NCI-H345 (cell line): ENCODE data around the gene RSPH9.
A peak's percentile ranks its signal among the peaks of the same experiment; 100 is the strongest.

ENCODE experiments used
- DNase-seq: peaks from one replicate; lab custom pipeline; 2025; lab: John Stamatoyannopoulos, UW

RSPH9 gene, protein sequence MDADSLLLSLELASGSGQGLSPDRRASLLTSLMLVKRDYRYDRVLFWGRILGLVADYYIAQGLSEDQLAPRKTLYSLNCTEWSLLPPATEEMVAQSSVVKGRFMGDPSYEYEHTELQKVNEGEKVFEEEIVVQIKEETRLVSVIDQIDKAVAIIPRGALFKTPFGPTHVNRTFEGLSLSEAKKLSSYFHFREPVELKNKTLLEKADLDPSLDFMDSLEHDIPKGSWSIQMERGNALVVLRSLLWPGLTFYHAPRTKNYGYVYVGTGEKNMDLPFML

DNA sequence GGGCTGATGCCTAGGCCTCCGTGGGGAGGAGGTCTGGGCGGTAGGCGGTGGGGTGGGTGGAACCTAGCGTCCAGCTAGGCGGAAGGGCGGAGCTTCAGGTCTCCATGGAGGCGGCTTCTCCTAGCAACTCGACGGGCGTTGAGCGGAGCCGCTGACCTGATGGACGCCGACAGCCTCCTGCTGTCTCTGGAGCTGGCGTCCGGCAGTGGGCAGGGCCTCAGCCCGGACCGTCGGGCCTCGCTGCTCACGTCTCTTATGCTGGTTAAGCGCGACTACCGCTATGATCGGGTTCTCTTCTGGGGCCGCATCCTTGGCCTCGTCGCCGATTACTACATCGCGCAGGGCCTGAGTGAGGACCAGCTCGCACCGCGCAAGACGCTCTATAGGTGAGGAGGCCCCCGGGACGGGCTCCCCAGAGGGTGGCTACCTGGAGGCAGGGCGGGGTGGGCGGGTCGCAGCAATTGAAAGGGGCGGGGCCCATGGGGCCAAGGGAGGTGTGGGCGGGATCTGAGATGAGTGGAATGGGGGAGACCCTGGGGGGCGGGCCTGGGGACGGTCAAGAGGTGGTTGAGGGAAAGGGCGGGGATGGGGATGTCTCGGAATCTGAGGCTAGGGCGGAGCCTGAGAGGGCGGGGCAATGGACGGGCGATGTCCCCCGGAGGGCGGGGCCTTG, at the start of gene RSPH9:
RSPH9 (plus strand) TSS at position 97 of the 673 bp plus-strand sequence; CDS start at position 160, 63 bp downstream.
- no peak for DNase-seq

DNA sequence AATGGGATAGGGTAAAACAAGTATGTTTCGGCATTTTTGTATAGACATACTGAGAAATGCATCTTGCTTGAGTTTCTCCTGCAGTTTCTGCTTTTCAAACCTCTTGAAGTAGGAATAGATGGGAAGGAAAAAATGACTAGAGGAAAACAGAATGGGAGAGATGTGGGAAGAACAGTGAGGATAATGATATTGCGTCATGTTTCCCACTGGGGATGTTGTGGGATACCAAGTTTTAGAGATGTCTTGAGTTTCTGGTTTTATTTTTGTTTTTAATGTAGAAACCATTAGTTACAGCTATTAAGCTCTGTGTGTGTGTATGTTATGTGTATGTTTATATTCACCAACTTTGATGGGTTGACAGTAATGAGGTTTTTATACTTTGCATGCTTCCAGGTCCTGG, 44.2 kb upstream of the RSPH9 start:
- no peak for DNase-seq

DNA sequence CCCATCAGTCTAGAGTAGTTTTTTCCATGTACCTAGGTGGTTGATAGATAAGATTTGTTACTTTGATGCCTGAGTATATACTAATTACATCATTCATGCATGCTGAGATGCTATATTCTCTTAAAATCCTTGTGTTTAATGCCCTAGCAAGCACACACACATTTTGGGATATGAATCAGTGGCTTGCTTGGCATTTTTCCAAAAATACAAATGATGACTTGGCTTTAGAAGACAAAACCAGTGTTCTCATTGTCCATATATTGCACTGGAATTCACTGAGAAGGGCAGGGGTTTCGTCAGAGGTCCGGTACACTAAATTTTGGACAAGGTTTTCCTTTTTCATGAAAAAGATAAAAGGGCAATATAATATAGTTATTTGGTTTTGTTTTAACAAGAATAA, 40.7 kb upstream of the RSPH9 start:
- no peak for DNase-seq

DNA sequence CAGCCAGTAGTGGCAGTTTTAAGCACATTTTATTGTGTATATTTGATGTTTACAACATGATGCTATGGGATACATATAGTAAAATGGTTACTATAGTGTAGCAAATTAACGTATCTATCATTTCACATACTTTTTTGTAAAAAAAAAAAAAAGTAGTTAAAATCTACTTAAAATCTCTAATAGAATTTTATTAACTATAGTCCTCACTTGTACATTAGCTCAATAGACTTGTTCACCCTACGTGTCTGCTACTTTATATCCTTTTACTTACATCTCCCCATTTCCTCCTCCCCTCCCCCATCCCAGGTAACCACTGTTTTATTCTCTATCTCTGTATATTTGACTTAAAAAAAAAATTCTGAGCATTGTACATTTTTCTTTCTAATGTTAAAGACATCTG, 38.8 kb upstream of the RSPH9 start:
- DNase-seq = no peak

DNA sequence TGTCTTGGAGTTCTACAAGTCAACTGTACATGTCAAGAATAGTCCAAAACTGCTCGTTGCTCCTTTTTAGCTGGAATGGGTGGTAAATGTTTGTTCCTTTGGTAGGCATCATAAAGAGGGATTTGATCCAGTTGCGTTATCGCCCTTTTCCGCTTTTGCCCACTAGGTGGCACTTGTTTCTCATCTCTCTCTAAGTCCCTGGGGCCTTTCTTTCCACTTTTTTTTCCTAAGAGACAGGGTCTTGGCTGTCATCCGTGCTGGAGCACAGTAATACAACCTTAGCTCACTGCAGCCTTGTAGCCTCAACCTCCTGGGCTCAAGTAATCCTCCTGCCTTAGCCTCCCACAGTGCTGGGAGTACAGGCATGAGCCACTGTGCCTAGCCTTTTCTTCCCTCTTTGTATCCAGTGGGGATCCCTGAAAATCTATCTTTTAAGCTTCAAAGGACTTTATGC, 36.5 kb upstream of the RSPH9 start:
- DNase-seq = peak; percentile 52

DNA sequence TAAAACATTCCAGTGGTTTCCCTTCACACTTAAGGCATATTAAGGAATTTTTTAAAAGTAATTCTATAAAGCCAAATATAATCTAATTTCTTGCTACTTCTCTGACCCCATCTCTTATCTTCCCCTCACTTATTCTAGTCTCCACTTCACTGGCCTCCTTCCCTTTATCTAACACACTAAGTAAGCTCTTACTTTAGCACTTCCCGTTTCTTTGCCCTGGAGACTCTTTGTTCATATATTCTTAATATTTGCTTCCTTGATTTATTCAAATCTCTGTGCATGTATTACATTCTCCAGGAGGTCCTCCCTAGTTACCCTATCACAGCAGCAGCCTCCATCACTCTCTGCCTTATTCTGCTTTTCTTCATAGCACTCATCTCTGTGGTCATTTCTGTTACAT, 36.0 kb upstream of the RSPH9 start:
- DNase-seq = no peak

DNA sequence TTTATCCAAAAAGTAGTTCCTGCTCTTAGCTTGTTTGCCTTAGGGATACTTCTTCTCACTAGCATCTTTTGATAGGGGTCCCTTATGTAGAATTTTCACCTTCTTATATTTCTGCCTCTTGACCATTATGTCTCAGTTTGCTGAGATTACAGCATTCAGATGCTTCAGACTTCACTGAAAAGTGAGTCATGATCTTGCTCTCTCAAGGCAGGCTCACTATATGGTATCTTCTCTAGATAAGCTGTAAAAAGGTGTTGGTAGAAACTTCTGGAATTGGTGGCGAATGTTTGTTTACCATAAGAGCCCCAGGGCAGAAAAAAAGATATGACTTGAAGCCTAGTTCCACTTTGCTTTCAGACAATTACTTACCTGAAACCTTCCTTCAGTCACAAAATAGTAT, 35.4 kb upstream of the RSPH9 start:
- no peak for DNase-seq

DNA sequence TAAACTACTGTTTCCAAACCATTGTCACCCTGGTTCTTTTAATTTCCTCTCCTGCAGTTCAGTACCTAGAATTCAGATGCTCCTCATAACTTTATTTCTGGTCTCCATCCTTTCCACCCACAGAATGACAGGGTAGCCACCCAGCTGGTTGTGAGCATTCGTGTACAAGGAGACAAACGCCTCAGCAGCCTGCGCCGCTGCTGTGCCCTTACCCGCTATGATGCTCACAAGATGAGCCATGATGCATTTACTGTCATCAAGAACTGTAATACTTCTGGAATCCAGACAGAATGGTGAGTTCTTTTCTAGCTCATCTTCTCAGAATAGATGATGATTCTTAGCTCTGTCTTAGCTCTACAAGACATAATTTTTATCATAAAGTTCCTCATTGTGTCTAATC, 34.4 kb upstream of the RSPH9 start:
- no peak for DNase-seq

DNA sequence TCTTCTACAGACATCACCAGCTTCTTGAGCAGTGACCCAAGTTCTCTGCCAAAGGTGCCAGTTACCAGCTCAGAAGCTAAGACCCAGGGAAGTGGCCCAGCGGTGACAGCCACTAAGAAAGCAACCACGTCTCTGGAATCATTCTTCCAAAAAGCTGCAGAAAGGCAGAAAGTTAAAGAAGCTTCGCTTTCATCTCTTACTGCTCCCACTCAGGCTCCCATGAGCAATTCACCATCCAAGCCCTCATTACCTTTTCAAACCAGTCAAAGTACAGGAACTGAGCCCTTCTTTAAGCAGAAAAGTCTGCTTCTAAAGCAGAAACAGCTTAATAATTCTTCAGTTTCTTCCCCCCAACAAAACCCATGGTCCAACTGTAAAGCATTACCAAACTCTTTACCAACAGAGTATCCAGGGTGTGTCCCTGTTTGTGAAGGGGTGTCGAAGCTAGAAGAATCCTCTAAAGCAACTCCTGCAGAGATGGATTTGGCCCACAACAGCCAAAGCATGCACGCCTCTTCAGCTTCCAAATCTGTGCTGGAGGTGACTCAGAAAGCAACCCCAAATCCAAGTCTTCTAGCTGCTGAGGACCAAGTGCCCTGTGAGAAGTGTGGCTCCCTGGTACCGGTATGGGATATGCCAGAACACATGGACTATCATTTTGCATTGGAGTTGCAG, 31.0 kb upstream of the RSPH9 start:
- DNase-seq = no peak

DNA sequence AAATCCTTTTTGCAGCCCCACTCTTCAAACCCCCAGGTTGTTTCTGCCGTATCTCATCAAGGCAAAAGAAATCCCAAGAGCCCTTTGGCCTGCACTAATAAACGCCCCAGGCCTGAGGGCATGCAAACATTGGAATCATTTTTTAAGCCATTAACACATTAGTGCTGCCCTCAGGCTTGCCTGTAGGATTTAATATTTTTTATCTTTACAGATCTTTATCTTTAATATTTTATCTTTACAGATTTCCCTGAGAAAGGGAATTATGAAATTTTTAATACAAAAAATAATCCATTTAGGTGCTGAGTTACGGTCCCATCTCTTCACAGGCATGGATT, 30.5 kb upstream of the RSPH9 start:
- DNase-seq = no peak

DNA sequence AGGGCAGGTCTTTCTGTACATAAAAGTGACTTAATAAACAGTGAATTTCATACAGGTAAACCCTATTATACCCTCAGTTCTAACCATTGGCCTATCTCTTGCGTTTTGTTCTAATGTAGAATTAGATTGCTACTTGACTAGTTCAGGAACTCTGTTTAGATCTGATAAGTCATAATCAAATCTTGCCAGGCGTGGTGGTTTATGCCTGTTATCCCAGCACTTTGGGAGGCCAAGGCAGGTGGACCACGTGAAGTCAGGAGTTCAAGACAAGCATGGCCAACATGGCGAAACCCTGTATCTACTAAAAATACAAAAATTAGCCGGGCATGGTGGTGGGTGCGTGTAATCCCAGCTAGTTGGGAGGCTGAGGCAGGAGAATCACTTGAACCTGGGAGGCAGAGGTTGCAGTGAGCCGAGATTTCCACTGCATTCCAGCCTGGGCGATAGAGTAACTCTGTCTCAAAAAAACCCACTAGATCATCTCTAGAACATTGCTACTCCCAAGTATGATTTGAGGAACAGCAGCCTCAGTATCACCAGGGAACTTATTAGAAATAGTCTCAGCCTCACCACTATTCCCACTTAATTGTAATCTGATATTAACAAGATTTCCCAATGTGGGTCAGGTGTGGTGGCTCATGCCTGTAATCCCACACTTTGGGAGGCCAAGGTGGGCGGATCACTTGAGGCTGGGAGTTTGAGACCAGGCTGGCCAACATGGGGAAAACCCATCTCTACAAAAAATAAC, 27.9 kb upstream of the RSPH9 start:
- no peak for DNase-seq

DNA sequence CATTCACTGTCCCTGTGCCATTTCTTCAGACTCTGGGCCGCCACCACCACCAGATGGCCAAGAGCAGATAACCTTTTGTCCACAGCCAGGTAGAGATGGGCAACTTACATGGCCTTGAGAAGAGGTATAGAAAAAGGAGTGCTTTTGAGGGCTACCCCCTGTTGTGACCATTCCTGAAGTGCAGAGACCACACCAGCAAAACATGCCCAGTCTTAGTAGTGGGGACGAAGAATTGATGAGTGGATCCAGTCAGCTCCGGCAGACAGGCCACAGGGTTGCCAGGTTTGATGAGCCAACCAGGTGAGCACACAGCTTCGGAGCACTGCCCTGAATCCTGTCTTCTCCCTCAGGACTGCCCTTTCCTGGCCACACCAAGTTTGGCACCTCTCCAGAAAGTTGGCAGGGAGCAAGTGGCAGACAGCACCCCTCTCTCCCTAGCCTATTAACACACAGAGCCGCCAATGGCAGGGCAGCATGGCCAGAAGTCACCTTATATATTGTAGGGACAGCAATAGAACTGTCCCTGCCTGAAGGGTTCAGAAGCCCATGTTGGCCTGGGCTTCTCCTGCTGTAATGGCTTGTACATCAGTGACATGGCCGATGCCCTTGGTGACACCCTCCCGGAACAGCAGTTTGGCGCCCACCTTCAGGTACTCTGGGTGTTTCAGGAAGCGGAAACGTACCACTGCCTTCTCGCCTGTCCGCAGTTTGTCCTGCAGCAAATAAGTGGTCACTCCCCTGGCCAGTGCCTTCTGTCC, 23.6 kb upstream of the RSPH9 start:
- DNase-seq = no peak

DNA sequence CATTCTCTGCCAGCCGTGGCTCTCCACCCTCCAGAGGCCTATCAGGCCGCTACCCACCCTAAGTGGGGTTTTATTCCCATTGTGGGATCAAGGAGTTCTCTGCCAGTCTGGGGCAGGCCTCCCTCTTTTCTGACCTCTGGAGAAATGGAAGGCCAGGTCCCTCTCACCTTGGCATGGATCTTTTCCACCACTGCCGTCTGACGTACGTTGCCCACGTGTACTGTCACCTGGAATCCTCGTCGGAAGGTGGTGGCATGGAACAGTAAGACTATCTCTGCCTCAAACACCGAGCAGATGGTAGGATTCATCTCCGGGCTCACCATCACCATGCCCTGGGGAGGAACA, 23.0 kb upstream of the RSPH9 start:
- DNase-seq = no peak

DNA sequence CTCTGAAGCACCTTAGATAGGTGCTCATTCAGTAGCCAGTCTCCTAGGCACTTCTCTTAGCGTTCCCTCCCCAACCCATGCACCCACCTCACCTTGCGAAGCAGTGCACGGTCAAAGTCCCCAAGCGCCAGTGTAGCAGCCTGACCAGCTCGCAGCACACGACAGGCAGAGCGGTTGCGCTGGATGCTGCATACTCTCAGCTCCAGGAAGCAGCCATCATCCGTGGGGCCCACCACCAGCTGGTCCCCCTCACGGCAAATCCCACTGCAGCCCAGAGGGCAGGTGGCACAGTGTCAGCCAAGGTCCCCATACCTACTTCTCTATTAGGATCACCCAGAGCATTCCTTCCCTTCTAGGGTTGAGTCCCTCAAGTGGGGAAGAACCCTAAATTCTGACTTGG, 22.3 kb upstream of the RSPH9 start:
- DNase-seq = no peak

DNA sequence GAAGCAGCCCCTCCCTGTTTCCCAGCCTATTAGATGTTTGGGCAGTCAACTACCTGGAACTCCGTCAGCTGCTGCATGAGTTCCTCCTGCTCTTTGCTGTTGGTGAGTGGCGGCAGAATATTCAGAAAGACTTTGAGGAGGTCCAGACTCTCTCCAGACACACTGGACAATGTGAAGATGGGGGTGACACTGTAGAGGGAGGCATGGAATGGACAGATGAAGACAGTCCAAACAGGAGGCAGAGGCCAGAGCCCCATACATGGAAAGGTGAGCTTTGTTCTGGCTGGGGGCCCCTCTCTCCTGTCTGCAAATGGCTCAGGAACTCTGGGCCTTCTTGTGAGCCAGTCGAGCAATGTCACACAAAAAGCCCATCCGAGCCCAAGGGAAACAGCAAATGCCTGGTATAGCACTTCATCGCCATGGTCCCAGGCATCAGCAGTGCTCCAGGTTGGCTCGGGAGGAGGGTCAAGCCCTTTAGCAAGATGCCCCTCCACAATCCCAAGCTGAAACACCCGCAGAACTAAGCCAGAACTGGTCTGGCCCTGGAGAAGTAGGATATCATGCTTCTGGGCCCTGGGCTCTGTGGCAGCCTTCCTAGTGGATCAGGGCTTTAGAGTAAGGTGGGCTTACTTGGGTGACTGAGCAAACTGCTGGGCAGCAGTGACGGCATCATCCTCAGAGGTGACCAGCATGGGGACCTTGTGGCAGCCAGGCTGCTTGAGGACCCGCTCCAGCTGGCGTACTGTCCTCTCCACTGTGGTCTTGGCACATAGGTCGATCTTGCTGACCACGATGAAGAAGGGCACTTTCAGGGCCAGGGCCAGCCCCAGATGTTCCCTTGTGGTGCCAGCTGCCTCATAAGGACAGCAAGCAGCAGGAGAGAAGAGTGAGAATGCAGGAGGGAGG, 20.7 kb upstream of the RSPH9 start:
- DNase-seq = no peak

DNA sequence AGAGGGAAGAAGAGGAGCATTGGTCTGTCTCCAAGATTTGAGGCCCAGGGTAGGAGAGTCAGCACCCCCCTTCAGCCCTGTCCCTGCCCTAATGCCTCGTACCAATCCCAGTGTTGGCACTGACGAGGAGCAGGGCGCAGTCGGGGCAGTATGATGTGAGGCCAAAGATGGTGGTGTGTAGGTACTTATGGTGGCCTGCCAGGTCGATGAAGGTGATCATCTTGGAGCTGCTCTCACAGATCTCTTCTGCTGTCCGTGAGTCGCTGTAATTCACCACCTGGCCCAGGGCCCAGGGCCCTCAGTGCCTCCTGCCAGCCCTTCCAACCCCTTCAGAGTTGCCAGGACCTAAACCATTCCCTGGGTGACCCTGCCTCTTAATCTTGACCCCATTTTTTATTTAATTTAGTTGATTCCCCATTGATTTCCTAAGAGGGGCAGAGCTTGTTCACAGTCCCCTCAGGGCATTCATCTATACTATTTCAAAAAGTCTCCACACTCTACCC, 20.0 kb upstream of the RSPH9 start:
- no peak for DNase-seq

DNA sequence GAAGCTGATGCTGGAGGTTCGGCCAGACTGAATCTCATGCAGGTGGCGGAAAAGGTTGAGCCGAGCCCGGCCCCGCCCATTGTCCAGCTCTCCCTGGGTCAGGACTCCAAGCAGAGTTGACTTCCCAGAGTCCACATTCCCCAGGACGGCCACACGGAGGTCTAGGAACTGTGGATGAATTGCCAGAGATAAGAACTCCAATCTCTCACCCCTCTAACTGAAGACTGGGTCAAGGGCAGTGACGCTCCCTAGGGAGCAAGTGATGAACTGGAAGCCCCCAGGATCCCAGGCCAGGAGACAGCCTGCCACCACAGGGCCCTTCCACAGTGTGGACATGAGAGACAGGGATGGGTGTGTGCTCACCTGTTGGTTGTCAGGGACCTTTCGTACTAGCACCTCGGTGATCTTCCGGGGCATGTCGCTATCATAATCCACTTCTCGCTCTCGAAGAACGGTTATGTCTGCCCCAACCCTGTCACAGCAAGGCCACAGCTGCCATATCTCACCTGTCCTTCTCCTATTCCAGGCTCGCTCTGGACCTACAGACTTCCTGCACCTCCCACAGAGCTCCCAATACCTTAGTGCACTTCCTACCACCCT, 19.3 kb upstream of the RSPH9 start:
- no peak for DNase-seq

DNA sequence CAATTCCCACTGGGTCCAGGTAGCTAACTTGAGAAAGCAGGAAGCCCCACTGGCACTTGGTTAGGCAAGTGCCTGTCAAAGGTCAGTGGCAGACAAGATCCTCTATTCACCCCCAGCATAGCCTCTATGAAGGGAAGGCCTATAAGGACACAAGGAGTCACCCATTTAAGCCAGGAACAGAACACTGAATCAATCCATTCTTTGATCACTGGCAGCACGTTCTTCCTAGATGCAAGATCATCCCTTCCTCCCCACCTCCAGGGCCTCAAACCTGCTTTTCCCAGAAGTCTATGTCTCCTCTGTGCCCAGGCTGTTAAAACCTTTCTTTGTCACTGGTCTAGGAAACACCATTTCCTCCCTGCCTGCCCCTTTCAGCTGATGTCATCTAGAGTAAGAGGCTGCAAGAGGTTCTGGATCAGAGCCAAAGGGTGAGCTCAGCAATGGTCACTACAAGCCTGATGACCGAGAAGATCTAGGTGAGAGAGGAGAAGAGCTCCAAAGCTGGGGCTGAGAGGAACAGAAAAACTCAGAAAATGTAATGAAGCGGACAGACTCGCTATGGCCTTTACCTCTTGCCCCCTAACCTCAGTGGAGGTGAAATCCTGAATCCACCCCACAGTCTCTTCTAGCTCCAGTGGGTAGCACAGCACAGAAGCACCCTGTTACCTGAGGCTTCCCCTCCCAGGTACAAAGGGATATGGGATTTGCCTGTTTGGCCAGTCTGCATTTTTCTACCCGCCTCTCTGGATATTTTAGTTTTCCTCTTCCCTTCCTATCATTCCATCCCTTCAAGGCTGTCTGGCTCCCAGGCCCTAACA, 17.6 kb upstream of the RSPH9 start:
- DNase-seq = peak; percentile 49

DNA sequence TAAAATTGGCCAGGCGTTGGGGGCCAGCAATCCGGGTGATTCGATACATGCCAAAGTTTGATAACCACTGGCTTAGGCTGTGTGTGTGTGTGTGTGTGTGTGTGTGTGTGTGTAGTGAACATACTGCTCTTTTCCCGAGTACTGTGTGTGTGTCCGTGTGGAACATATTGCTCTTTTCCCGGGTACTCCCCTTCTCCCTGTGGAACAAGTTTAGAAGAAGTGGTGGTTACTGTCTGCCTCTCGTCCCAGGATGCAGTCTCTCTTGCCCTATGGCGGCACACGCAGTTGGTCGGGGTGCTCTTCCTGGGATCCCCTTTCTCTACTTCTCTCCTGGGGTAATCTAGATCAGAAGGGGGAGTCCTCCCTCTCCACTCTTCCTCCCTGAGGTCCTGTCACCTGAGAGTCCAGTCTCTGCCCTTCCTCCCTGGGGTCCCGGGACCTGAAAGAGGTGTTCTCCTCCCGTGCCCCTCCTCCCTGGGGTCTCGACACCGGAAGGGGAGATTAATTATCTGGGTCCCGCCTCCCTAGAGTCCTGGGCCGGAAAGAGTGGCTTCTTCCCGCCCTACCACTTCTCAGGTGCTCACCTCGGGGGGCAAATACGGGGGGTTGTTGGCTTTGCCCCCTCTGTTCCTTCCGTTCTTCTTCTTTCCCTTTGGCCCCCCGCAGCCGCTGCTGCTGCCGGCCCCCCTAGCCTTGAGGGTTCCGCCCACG, 16.3 kb upstream of the RSPH9 start:
- DNase-seq = peak; percentile 67
